Colonic mucosa (tissue), 4 donors: ENCODE data around the gene EDRF1. TPM values are rescaled to one million over a fixed set of nuclear protein-coding genes. Genes with fewer than 3 reads are reported as not detected.

Experiments used
- DNase-seq: peaks from one replicate; pipeline ENCODE4 v3.0.0-alpha.2; 2020
- H3K27ac ChIP-seq: fragments of 200-600 bp; one replicate; pipeline ENCODE4 v1.8.0; 2021
- H3K27me3 ChIP-seq: fragments of 200-600 bp; one replicate; pipeline ENCODE4 v1.8.0; 2021
- H3K36me3 ChIP-seq: fragments of 200-600 bp; one replicate; pipeline ENCODE4 v1.8.0; 2021
- H3K4me1 ChIP-seq: fragments of 200-600 bp; one replicate; pipeline ENCODE4 v1.8.0; 2021; ENCODE audit warnings: mild to moderate bottlenecking
- H3K4me3 ChIP-seq: fragments of 200-600 bp; one replicate; pipeline ENCODE4 v1.8.0; 2021
- H3K9ac ChIP-seq, 2 donors: one replicate each; pipeline ENCODE4 v1.7.0; 2013; ENCODE audit warnings: control low read depth in 2 of 2, low read depth in 2 of 2, low read length in 2 of 2
- H3K9me3 ChIP-seq: fragments of 200-600 bp; one replicate; pipeline ENCODE4 v1.8.0; 2021
- CTCF ChIP-seq: fragments of 200-600 bp; IDR thresholded peaks from one replicate; pipeline ENCODE4 v1.8.0; 2022; ENCODE audit warnings: antibody characterized with exemption, mild to moderate bottlenecking
- intact Hi-C: fragments of 100-400 bp; cut with DNase I; formaldehyde crosslinking; loops from one replicate; pipeline ENCODE4 v1.14.1; 2022
- total RNA-seq, 2 donors: library from RNA; stranded (reverse); fragmentation: NEBNext Ultra II Directional in 1 of 2; extraction: Animal tissue kit (Norgen Biotek cat#: 25700) in 1 of 2; gene quantifications; one replicate each; pipeline ENCODE4 v1.2.1, GENCODE V29; 2021
- donor health status: healthy.
- donor health status: DM: no; HTN: no; CAD: no.
- donor health status: DM: no; HTN: no; CAD: no.

EDRF1 gene
- total RNA-seq, result 10 to 100 TPM; 16.4 to 20.4 TPM

GRCh38 chr10:125719173-125720001 is at the start of gene EDRF1:
EDRF1 (plus strand) TSS chr10:125719709; CDS start chr10:125719808, 99 bp downstream.
- Histone ChIP-seq H3K4me1 (peaks cover 4% of the 10 kb centered on the region), H3K9ac (peak within 1 kb of the TSS; percentile 83 to 92), H3K4me3 (peak within 1 kb of the TSS; percentile 95), H3K27ac (peak within 1 kb of the TSS; percentile 80), H3K27me3 (no peaks in the 10 kb centered on the region), H3K9me3 (no peaks in the 10 kb centered on the region), H3K36me3 (no peaks in the 10 kb centered on the region)
- no peak for TF ChIP-seq CTCF
- peak; percentile 99 for DNase-seq
- intact Hi-C loops, result loop anchor here (5.0 kb wide), 1 partner anchor 103 kb away; the partner anchor contains the start of genes BCCIP and UROS

- intact Hi-C loops, result no loop called here
- H3K4me1 ChIP-seq, result no peaks in the 10 kb centered on the region
- no peak overlapping the region for H3K9ac ChIP-seq
- DNase-seq, result no peak
- TF ChIP-seq CTCF, result no peak
- H3K9me3 ChIP-seq, result no peaks in the 10 kb centered on the region
- H3K27ac ChIP-seq, result no peak overlapping the region
- no peaks in the 10 kb centered on the region for H3K27me3 ChIP-seq
- no peak overlapping the region for H3K4me3 ChIP-seq
- H3K36me3 ChIP-seq, result no peaks in the 10 kb centered on the region
Observed at GRCh38 chr10:125672884-125673283, 46.6 kb upstream of the EDRF1 start.

- no peaks in the 10 kb centered on the region for H3K4me1 ChIP-seq
Observed at GRCh38 chr10:125679436-125679835, 40.1 kb upstream of the EDRF1 start.

GRCh38 chr10:125683063-125683462 is 36.4 kb upstream of the EDRF1 start, which contains the start of gene TEX36:
TEX36 (minus strand) TSS chr10:125683163; CDS start chr10:125682989, 174 bp downstream.
- no peak for TF ChIP-seq CTCF
- Histone ChIP-seq H3K36me3 (no peaks in the 10 kb centered on the region), H3K9me3 (no peaks in the 10 kb centered on the region), H3K4me3 (no peak within 1 kb of the TSS), H3K9ac (no peak within 1 kb of the TSS), H3K27ac (no peak within 1 kb of the TSS), H3K27me3 (no peaks in the 10 kb centered on the region), H3K4me1 (no peaks in the 10 kb centered on the region)
- intact Hi-C loops, result no loop called here
- DNase-seq, result no peak

More at GRCh38 chr10:125679436-125679835, 40.1 kb upstream of the EDRF1 start:
- no peaks in the 10 kb centered on the region for H3K36me3 ChIP-seq
- H3K4me3 ChIP-seq, result no peak overlapping the region
- H3K27me3 ChIP-seq, result no peaks in the 10 kb centered on the region
- no peak for DNase-seq
- no peak for TF ChIP-seq CTCF
- no peak overlapping the region for H3K9ac ChIP-seq
- intact Hi-C loops, result no loop called here
- H3K9me3 ChIP-seq, result no peaks in the 10 kb centered on the region
- H3K27ac ChIP-seq, result no peak overlapping the region

- no peak overlapping the region for H3K9ac ChIP-seq
- TF ChIP-seq CTCF, result no peak
- no peak for DNase-seq
- H3K27ac ChIP-seq, result no peak overlapping the region
- no peaks in the 10 kb centered on the region for H3K9me3 ChIP-seq
- intact Hi-C loops, result no loop called here
- H3K27me3 ChIP-seq, result no peaks in the 10 kb centered on the region
- H3K4me1 ChIP-seq, result no peaks in the 10 kb centered on the region
- no peak overlapping the region for H3K4me3 ChIP-seq
- H3K36me3 ChIP-seq, result no peaks in the 10 kb centered on the region
Observed at GRCh38 chr10:125683821-125684220, 35.7 kb upstream of the EDRF1 start.
